ENCODE data around the gene CNTFR.

Gene CNTFR

GRCh38 chr9:34522091-34522887, 67.2 kb downstream of the CNTFR start:
- no peak for DNase-seq

GRCh38 chr9:34521406-34522045, 68.0 kb downstream of the CNTFR start:
- no peak for DNase-seq

GRCh38 chr9:34520505-34521385, 68.8 kb downstream of the CNTFR start:
- DNase-seq: no peak

- DNase-seq: no peak
Measured at GRCh38 chr9:34520096-34520495, 69.4 kb downstream of the CNTFR start.

- DNase-seq: no peak
Measured at GRCh38 chr9:34519321-34520020, 70.1 kb downstream of the CNTFR start.

- DNase-seq: no peak
Measured at GRCh38 chr9:34518896-34519295, 70.6 kb downstream of the CNTFR start.

GRCh38 chr9:34518110-34518616, 71.4 kb downstream of the CNTFR start:
- no peak for DNase-seq

- DNase-seq: no peak
Measured at GRCh38 chr9:34517185-34517584, 72.3 kb downstream of the CNTFR start.

- no peak for DNase-seq
Measured at GRCh38 chr9:34515959-34516358, 73.6 kb downstream of the CNTFR start.

- DNase-seq: no peak
Measured at GRCh38 chr9:34514816-34515215, 74.7 kb downstream of the CNTFR start.

GRCh38 chr9:34514401-34514800, 75.1 kb downstream of the CNTFR start:
- no peak for DNase-seq

- no peak for DNase-seq
Measured at GRCh38 chr9:34513567-34514214, 75.8 kb downstream of the CNTFR start.

- no peak for DNase-seq
Measured at GRCh38 chr9:34512131-34513078, 77.1 kb downstream of the CNTFR start.

- DNase-seq: no peak
Measured at GRCh38 chr9:34510497-34511468, 78.7 kb downstream of the CNTFR start.

- no peak for DNase-seq
Measured at GRCh38 chr9:34508951-34509350, 80.6 kb downstream of the CNTFR start.

GRCh38 chr9:34508463-34508862, 81.1 kb downstream of the CNTFR start:
- DNase-seq: no peak

GRCh38 chr9:34507966-34508365, 81.6 kb downstream of the CNTFR start:
- DNase-seq: no peak

- DNase-seq: no peak
Measured at GRCh38 chr9:34507556-34507955, 82.0 kb downstream of the CNTFR start.

GRCh38 chr9:34506623-34507022, 82.9 kb downstream of the CNTFR start:
- no peak for DNase-seq

Measured in stimulated activated CD4-positive, alpha-beta T cell treated with anti-CD3 and anti-CD28 coated beads, Interleukin-2, amount 100 ng/mL, for 24 hours (primary cell).